SK-N-MC (cell line): Measurements from ENCODE around the gene EMSY.

Source experiments
- EZH2 ChIP-seq: fragments of 200-600 bp; sonication (generic); IDR thresholded peaks from one replicate; pipeline ENCODE4 v1.6.1; 2017; ENCODE audit warnings: antibody characterized with exemption
- POLR2AphosphoS5 ChIP-seq: IDR thresholded peaks from 2 replicates; pipeline ENCODE4 v1.6.1; 2012; ENCODE audit warnings: mild to moderate bottlenecking, low read depth, low read length, borderline replicate concordance

DNA sequence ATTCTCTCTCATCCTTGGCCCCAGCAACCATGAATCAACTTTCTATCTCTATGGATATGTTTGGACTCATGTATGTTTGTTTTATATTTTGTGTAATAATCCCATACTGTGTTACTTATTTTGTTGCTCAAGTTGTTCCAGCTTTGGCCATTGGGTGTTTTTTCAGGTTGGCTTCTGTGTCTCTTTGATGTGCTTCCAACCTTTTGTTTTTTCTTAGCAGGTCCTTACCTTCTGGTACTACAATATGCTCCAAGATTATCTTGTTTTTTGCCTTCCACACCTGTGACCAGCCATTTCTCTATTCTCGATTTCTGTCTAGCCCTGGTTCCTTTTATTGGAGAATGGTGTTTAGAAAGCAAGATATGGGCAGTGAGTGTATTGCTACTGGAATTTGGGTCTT, 49.5 kb upstream of the EMSY start:
- TF ChIP-seq EZH2, result no peak
- no peak for TF ChIP-seq POLR2AphosphoS5
